ENCODE results near the gene RBP5.

RBP5 gene

DNA sequence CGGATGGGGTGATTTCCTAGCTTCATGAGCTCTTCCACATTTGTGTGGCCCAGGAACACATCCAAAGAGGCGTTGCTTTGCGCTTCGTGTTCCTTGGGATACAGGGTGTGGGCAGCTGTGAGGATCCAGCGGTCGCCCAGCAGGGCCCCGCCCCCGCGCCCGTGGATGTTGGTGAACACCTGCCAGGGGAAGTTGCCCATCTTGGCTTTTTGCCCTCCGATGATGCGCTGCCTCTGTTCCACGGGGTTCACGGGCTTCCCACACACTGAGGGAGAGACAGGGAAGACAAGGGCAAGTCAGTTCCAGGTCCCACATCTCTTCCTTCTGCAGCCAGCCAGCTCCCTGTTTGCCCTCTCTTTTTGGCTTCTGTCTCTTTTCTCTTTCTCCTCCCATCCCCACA, 47.7 kb downstream of the RBP5 start:
- no peak overlapping the region for H3K4me3 ChIP-seq (ENCODE audit: low read depth, low read length)
- H3K27me3 ChIP-seq (replicated peaks): no peaks in the 10 kb centered on the region
- no peak overlapping the region for H3K27ac ChIP-seq
- H3K36me3 ChIP-seq (replicated peaks): no peaks in the 10 kb centered on the region
- DNase-seq: no peak
- in situ Hi-C loops (cut with HindIII; ENCODE audit: low pct_ligation_motif_present, low sequenced_read_pairs): no loop called here
- TF ChIP-seq, protein P1, sequence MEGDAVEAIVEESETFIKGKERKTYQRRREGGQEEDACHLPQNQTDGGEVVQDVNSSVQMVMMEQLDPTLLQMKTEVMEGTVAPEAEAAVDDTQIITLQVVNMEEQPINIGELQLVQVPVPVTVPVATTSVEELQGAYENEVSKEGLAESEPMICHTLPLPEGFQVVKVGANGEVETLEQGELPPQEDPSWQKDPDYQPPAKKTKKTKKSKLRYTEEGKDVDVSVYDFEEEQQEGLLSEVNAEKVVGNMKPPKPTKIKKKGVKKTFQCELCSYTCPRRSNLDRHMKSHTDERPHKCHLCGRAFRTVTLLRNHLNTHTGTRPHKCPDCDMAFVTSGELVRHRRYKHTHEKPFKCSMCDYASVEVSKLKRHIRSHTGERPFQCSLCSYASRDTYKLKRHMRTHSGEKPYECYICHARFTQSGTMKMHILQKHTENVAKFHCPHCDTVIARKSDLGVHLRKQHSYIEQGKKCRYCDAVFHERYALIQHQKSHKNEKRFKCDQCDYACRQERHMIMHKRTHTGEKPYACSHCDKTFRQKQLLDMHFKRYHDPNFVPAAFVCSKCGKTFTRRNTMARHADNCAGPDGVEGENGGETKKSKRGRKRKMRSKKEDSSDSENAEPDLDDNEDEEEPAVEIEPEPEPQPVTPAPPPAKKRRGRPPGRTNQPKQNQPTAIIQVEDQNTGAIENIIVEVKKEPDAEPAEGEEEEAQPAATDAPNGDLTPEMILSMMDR (IDR thresholded peaks at IDR 0.05; ENCODE audit: low read depth, low read length, missing control alignments): no peak

DNA sequence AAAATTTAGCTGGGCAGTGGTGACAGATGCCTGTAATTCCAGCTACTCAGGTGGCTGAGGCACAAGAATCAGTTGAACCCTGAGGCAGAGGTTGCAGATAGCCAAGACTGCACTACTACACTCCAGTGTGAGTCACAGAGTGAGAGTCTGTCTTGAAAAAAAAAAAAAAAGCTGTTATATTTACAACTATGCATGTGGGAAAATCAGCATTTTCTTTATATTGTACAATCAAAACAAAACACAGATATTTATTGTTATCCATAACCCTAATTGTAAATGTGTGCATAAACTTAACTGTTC, 48.9 kb downstream of the RBP5 start:
- Histone ChIP-seq H3K4me3 (ENCODE audit: low read depth, low read length) (no peak overlapping the region), H3K27ac (peak overlapping the region; percentile 90)
- peak; percentile 64 for DNase-seq

DNA sequence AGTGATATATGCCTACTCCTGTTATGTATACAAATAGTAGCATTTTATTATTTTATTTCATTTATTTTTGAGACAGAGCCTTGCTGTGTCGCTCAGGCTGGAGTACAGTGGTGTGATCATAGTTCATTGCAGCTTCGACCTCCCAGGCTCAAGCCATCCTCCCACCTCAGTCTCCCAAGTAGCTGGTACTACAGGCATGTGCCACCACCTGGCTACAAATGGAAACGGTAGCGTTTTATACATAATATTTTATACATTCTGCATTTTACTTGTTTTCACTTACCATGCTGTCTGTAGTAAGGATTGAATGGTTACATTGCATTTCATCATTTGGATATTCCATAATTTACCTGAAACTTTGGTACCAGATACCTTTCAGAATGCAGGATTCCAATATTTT, 50.5 kb downstream of the RBP5 start:
- in situ Hi-C loops (cut with HindIII; ENCODE audit: low pct_ligation_motif_present, low sequenced_read_pairs): no loop called here
- Histone ChIP-seq H3K4me3 (ENCODE audit: low read depth, low read length) (no peak overlapping the region), H3K27ac (no peak overlapping the region), H3K27me3 (replicated peaks) (no peaks in the 10 kb centered on the region), H3K36me3 (replicated peaks) (no peaks in the 10 kb centered on the region)
- TF ChIP-seq, protein P1 (IDR thresholded peaks at IDR 0.05; ENCODE audit: low read depth, low read length, missing control alignments): no peak
- DNase-seq: no peak

More for the DNA sequence above, 48.9 kb downstream of the RBP5 start:
- in situ Hi-C loops (cut with HindIII; ENCODE audit: low pct_ligation_motif_present, low sequenced_read_pairs): no loop called here
- TF ChIP-seq, protein P1 (IDR thresholded peaks at IDR 0.05; ENCODE audit: low read depth, low read length, missing control alignments): no peak
- Histone ChIP-seq H3K36me3 (replicated peaks) (no peaks in the 10 kb centered on the region), H3K27me3 (replicated peaks) (no peaks in the 10 kb centered on the region)

DNA sequence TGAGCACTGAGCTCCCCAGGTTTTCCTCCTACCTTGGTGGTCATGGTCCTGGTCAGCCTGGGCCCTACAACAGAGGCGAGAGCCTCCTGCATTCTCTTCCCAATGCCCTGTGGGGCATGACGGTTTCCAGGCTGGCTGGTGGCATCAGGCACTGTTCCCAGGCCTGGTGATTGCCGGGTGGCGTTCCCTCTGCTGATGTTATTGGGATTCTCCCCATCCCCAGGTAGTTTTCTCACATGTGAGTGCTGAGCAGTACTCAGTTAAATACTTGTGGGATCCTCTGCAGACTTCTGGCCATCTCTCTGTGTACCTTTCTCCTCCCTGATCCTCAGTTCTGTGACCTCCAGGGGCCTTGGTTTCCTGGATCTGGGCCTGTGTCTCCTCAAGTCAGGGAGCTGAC, 52.2 kb downstream of the RBP5 start:
- TF ChIP-seq, protein P1 (IDR thresholded peaks at IDR 0.05; ENCODE audit: low read depth, low read length, missing control alignments): no peak
- Histone ChIP-seq H3K36me3 (replicated peaks) (no peaks in the 10 kb centered on the region), H3K4me3 (ENCODE audit: low read depth, low read length) (no peak overlapping the region), H3K27ac (no peak overlapping the region), H3K27me3 (replicated peaks) (no peaks in the 10 kb centered on the region)
- DNase-seq: no peak
- in situ Hi-C loops (cut with HindIII; ENCODE audit: low pct_ligation_motif_present, low sequenced_read_pairs): no loop called here

DNA sequence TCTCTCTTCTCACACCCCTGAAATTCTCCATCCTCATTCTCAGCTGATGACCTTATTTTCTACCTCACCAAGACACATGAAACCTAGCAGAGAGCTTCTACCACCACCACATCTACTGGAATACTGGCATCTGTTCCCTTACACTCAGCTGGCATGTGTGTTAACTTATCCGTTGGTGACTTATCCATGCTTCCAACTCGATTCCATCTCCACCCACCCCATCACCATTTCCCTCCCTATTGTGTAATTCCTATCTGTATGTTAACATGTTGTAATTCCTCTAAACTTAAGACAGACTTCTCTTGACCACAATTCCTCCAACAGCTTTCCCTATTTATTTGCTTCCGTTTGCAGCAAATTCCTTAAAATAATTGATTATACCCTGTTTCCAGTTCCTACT, 52.8 kb downstream of the RBP5 start:
- Histone ChIP-seq H3K27me3 (replicated peaks) (no peaks in the 10 kb centered on the region), H3K36me3 (replicated peaks) (no peaks in the 10 kb centered on the region), H3K27ac (no peak overlapping the region), H3K4me3 (ENCODE audit: low read depth, low read length) (no peak overlapping the region)
- in situ Hi-C loops (cut with HindIII; ENCODE audit: low pct_ligation_motif_present, low sequenced_read_pairs): no loop called here
- TF ChIP-seq, protein P1 (IDR thresholded peaks at IDR 0.05; ENCODE audit: low read depth, low read length, missing control alignments): no peak
- no peak for DNase-seq

DNA sequence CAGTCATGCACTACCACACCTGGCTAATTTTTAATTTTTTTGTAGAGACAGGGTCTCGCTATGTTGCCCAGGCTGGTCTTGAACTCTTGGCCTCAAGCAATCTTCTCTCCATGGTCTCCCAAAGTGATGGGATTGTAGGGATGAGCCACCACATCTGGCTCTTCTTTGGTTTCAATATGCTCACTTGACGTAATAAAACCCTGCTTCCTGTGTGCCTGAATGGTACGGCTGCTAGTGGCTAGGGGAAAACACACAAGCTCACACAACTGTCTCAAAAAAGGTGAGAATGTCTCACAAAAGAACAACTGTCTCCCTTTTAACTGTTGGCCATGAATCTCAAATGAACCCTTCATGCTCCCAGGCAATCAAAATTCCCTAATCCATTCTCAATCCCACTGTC, 53.2 kb downstream of the RBP5 start:
- no peak overlapping the region for H3K4me3 ChIP-seq (ENCODE audit: low read depth, low read length)
- no peaks in the 10 kb centered on the region for H3K27me3 ChIP-seq (replicated peaks)
- H3K36me3 ChIP-seq (replicated peaks): no peaks in the 10 kb centered on the region
- no peak for DNase-seq
- TF ChIP-seq, protein P1 (IDR thresholded peaks at IDR 0.05; ENCODE audit: low read depth, low read length, missing control alignments): no peak
- in situ Hi-C loops (cut with HindIII; ENCODE audit: low pct_ligation_motif_present, low sequenced_read_pairs): no loop called here
- no peak overlapping the region for H3K27ac ChIP-seq
